Endothelial cell of umbilical vein (primary cell): ENCODE data around the gene RINL.

Source experiments
- POLR2A ChIP-seq: IDR thresholded peaks from 2 replicates; pipeline ENCODE4 v1.6.1; 2012; ENCODE audit warnings: low read depth, mild to moderate bottlenecking, control low read depth, low read length
- TF ChIP-seq, protein P1 (sequence below), 2 donors: IDR thresholded peaks; 1 replicate in 1 of 2; 2 replicates in 1 of 2; pipeline ENCODE4 v1.5.1; 2011; ENCODE audit warnings: low read length in 2 of 2, mild to moderate bottlenecking in 2 of 2, moderate library complexity in 2 of 2, control low read depth in 1 of 2, inconsistent platforms in 1 of 2, low read depth in 1 of 2; ENCODE audit not compliant: insufficient read depth in 1 of 2; ENCODE audit errors: extremely low read depth in 1 of 2

DNA sequence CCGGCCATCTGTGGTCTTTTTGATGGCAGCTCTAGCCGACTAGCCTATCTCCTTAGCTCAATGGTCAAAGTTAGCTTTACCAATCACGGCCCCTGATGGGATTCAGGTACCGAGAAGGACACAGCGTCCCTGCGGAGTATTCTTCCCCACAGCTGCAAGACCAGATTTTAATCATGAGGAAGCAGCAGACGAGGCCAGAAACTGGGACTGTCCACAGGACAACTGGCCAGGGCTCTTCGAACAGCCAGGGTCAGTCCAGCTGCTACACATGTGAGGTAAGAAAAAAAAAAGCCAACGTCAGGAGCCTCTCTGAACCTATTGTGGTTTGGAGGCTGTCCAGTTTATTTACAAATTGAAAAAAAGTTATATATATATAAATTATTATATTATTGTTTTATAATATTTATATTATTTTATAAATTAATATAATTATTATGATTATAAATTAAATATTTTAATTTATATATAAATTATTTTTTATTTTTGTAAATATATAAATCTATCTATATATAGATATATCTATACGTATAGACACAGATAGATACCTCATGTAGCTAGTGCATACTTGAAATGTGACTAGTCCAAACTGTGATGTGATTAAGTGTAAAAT is 10.8 kb downstream of the RINL start:
- TF ChIP-seq, protein P1, sequence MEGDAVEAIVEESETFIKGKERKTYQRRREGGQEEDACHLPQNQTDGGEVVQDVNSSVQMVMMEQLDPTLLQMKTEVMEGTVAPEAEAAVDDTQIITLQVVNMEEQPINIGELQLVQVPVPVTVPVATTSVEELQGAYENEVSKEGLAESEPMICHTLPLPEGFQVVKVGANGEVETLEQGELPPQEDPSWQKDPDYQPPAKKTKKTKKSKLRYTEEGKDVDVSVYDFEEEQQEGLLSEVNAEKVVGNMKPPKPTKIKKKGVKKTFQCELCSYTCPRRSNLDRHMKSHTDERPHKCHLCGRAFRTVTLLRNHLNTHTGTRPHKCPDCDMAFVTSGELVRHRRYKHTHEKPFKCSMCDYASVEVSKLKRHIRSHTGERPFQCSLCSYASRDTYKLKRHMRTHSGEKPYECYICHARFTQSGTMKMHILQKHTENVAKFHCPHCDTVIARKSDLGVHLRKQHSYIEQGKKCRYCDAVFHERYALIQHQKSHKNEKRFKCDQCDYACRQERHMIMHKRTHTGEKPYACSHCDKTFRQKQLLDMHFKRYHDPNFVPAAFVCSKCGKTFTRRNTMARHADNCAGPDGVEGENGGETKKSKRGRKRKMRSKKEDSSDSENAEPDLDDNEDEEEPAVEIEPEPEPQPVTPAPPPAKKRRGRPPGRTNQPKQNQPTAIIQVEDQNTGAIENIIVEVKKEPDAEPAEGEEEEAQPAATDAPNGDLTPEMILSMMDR (IDR thresholded peaks at IDR 0.05; ENCODE audit: extremely low read depth in 1 of 2, insufficient read depth in 1 of 2, low read depth in 1 of 2, low read length in 2 of 2) = no peak
- no peak for TF ChIP-seq POLR2A
